GOT3 (cell line): Measurements from ENCODE around the gene MAPKAP1.

Source experiments
- DNase-seq: peaks from one replicate; lab custom pipeline; 2025; ENCODE audit warnings: mixed read lengths; lab: John Stamatoyannopoulos, UW

Gene MAPKAP1

GRCh38 chr9:125706651-125707471, at the start of gene MAPKAP1:
TSS of gene MAPKAP1 (minus strand) at chr9:125707208. CDS start at chr9:125672574, 34,634 bp downstream.
- DNase-seq: peak; percentile 72

GRCh38 chr9:125756518-125756917, 49.5 kb upstream of the MAPKAP1 start:
- no peak for DNase-seq

DNA sequence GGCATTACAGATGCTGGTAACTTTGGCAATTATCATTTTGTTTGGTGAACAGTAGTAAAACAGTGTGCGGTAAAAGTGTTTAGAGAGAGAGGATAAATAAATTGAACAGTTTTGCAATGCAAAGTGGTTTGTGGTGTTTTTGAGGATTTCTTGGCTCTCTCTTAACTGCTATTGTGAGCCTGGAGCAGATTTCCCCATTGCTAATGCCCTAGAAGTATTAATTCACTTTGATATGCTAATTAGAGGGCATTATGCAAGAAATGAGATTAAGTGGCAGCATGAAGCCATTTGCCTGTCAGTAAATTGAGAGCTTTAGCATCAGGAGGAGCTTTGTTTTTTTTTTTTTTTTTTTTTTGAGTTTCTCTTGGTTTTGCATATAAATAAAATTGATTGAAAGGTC, 48.3 kb upstream of the MAPKAP1 start:
- DNase-seq: no peak

GRCh38 chr9:125754096-125754495, 47.1 kb upstream of the MAPKAP1 start:
- DNase-seq: no peak

DNA sequence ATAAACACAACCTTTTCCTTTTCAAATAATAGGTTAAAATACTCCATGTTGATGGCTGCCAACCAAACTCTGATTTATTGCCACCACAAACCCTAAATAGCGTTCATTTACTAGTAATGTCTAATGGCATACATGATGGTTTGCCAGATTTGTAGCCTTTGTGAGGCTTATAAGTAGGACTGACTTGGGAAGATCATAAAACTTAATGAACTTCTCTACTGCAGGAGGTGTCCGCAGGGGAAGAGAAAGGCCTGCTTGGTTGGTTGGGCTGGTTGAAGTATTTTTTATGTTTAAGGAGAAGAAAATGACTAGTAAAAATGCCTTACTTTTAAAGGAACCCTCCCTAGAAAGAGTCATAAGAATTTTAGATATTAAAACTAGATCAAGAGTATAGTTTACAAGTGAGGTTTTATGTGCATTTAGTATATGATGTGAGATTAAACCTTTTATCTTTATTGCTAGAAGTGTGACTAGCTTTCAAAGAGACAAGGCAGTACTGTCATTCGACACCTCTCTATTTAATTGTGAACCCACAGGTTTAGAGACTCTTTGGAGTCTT, 45.1 kb upstream of the MAPKAP1 start:
- DNase-seq: no peak

DNA sequence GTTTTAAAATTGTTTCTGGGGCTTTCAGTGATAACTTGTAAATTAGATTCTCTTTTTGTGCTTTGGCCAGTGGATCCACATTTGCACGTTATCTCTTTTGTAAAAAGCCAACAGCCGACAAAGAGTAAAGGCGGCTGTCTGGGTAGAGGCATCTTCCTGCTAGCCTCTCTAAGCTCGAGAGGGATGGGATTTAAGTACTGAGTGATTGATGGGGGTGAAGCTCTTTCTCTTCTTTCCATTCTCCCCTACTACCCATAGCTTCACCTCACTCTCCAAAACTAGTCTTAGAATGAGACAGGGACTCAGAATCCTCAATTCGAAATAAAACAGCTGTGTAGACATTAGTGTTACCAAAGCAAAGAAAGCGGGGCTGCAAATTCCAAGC, 43.6 kb upstream of the MAPKAP1 start:
- DNase-seq: no peak

DNA sequence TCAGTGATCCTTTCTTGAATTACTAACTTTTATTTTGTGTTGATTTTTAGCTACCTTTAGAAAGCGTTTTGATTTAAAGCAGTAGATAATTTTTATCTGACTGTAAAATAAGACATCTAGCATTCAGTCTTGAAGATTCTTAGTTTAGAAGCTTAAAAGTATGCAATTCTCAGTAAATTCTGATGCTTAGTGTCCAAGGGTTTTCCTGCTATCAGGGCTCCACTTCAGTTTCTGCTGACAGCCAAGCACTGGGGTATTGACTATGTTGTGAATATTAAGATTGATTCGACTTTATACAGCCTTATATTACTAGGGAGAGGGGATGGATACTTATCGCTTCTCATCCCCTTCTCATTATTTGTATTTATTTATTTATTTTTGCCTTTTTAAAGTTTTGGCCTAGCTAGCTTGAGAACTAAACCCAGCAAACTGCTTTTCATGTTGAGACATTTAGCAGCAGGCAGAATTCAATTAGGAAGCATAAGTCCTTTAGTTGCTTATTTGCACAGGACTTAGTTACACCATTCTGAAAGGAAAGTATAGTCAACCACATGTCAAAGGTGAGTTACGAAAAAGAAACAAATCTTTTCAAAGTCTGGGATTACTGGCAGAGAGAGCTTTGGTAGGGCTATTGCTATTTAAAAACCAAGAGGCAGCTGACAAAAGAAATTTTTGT, 43.1 kb upstream of the MAPKAP1 start:
- no peak for DNase-seq

DNA sequence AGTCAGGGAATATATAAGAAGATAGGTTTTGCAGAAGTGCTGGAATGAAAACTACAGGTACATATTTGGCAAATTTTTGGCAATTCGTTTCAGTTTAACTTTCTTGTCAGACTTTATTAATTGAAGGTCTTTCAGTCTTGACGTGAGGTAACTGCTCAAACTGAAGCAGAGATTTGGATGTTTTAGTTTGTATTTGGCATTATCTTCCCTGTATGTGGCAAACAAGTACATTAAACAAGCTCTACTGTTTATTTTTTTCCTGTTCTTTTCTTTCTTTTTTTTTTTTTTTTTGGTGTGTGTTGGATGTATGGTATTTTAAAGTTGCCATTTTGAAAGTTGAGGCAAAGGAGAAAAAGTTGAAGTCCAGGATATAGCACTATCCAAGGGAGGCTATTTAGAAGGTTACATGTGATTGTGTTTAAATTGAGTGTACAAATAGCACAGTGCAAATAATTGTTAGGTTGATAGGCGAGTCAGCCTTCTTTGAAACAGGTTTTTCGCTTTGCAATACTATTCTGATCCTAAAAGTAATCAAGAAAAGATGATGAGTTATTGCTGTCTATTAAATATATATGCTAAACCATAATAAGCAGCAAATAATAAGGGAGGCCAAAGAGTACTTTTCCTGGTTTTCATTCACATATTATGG, 42.4 kb upstream of the MAPKAP1 start:
- DNase-seq: no peak

DNA sequence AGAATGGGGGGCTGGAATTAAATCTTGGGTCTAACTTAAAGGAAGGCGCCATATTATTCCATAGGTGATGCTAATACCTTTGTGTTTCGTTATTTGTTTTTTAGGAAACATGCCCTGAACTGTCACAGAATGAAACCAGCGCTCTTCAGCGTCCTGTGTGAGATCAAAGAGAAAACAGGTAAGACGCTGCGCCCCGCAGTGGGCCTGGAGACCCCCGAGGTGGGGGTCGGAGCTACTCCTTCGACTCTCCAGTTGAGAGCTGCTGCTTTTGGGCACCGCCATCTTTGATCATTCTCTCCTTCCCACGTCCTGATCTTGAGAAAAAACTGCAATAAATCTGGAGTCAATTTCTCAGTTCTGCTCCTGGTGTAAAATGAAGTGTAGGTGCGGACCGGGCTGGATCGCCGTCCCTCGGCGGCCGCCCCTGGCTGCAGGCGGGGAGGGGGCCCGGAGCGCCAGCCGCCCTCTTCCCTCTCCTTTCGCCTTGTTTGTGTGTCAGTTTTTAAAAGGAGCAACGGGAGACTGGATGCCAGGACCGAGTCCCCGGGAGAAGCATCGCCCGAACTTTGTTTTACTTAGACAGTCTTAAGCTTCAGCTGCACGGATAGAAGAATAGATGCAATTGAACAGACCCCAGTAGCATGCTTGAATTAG, 41.6 kb upstream of the MAPKAP1 start:
- no peak for DNase-seq

DNA sequence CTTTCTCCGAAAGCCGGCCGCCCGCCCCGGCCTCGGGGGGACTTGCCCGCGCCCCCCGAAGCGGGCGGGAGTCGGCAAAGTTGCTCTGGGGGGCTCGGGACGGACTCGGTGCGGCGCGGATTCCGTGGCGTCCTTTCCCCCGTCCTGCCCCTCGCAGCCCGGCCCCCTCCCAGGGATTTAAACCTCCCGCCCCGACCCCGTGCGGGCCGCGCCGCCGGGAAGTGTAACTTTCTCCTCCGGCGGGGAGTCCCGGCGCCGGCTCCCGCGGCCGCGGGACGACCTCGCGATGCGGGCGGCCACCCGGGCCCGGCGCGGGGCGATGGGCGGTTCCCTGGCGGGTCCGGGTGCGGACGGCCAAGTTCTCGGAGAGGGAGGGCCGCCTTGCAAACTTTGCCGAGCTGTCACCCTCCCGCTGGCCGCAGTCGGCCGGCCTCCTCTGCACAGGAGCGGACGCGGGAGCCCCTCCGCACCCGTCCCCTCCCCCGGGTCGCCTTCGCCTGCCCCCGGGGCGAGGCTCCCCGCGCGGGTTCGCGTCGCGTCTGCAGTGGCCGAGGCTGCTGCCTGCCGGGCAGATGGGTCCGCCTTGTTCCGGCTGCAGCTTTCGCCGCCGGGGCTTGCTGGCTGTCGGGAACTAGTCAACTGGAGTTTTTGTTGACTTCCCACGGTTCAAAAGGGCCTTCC, 40.9 kb upstream of the MAPKAP1 start:
- DNase-seq: no peak

DNA sequence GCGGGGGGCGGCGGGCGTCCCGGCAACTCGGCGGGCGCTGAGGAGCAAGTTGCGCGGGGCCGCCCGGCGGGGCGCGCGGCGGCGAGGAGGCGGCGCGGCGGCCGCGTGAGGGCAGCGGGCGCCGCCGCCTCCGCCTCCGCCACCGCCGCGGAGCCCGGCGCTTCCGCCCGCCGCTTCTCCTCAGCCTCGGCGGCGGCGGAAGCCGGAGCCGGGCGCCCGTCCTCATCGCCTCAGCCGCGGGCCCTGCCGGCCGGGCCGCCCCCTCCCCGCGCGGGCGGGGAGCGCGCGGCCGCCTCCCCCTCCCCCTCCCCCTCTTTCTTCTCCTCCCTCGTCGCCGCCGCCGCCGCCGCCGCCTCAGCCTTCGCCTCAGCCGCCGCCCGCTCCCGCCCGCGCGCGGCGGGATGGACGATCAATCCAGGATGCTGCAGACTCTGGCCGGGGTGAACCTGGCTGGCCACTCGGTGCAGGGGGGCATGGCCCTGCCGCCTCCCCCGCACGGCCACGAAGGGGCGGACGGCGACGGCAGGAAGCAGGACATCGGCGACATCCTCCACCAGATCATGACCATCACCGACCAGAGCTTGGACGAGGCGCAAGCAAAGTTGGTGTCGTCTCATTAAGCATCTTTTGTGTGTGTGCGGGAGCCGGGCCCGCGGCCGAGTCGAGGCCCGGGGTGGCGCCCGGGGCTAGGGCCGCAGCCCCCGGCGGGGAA, 40.2 kb upstream of the MAPKAP1 start, which contains the start of gene PBX3:
TSS of gene PBX3 (plus strand) at position 321 of the 712 bp plus-strand sequence.
- DNase-seq: no peak

DNA sequence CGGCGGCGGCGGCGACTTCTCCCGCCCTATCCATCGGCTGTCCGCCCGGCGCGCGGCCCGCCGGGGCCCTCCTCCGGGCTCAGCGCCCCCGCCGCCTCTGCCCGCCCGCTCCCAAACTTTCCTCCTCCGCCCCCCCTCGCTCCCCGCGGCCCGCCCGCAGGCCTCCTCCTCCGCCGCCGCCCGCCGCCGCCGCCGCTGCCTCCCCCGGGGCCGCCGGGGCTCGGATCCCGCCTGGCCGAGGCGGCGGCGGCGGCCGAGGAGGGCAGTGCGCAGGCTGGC, 39.7 kb upstream of the MAPKAP1 start:
- no peak for DNase-seq

DNA sequence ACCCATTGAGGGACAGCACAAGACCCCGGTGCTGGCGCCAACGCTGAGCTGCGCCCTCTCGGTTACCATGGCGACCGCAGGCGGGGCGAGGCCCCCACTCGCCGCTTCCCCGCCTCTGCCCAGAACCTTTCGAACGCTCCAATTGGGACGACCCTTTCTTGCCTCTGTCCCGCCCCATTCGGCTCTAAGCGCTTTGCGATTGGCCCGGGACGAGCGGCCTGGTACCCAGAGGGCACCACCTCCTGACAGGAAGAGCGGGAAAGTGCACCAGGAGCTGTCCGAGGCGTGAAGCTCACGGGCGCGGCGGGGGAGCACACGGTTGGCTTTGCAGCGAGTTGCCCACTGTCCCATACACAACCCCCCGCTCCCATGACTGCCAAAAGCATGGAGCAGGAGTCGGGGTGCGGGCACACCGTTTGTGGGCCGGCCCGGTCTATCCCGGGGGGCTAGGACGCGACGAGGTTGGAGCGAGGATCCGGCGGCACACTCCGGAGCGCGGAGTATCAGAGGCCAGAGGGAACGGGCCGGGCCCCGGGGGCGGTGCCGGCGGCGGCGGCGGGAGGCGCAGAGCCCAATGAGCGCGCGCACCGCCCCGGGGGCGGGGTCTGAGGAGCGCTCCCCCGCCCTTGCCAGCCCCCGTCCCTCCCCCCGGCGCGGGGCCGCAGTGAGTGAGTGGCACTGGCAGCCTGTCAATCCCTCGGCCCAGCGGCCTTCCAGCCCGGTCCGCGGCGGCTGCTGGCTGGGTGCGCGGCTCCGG, 39.2 kb upstream of the MAPKAP1 start:
- DNase-seq: peak; percentile 62

GRCh38 chr9:125745682-125746016, 38.6 kb upstream of the MAPKAP1 start:
- no peak for DNase-seq

DNA sequence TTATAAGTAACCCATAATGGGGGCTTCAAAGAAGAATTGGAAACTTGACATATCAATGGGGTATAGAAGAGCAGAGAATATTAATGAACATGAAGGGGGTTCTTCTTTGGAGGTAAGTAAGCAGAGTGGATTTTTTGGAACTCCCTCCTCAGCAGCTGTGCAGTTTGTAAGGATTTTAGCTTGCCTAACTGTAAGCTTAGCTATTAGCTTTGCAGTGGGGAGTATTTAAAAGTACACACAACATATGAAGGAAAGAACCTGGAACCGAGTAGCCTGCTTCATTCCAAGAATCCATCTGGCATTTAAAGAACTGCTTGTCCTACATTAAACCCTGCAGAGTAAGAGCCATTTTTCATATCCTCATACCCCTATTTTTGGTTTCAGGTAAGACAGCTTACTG, 38.0 kb upstream of the MAPKAP1 start:
- no peak for DNase-seq

DNA sequence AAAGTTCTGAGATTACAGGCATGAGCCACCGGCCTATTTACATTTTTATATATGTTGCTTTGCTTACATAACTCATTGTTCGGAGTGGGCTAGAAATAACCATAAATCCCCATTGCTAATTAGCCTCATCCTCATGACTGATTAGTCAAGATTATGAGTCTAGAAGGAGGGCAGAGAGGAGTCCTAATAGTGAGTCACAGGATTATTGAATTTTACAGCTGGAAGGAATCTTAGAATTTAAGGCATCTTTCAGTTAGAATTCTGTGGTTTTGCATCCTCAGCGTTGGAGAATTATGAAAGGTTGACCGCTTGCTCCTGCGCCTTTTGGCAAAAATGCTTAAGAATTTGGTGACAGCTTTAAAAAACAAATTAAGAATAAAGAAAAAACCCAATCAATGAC, 37.6 kb upstream of the MAPKAP1 start:
- DNase-seq: no peak

- DNase-seq: no peak
Observed at GRCh38 chr9:125743682-125744428, 36.8 kb upstream of the MAPKAP1 start.

GRCh38 chr9:125742657-125743056, 35.6 kb upstream of the MAPKAP1 start:
- no peak for DNase-seq

GRCh38 chr9:125739436-125739835, 32.4 kb upstream of the MAPKAP1 start:
- no peak for DNase-seq

GRCh38 chr9:125732562-125732961, 25.6 kb upstream of the MAPKAP1 start:
- DNase-seq: no peak
